WTC11 (cell line): ENCODE measurements around the gene TEX26. TPM values are rescaled to one million over a fixed set of nuclear protein-coding genes. Genes with fewer than 3 reads are reported as not detected.
A peak's percentile ranks its signal among the peaks of the same experiment; 100 is the strongest.

Experiments used
- ATAC-seq: fragments of 200-7000 bp; cut with Tn5 transposase; 2 replicates; pipeline ENCODE4 v1.10.0; 2021; ENCODE audit warnings: mild to moderate bottlenecking, moderate library complexity
- CTCF ChIA-PET: fragments of 300-600 bp; sonication (Branson Sonifier 250); formaldehyde crosslinking; loops from one replicate; lab custom pipeline; 2021; ENCODE audit warnings: antibody characterized with exemption; lab: Charles Lee
- POLR2A ChIA-PET: fragments of 350-600 bp; sonication (Branson Sonifier 250); formaldehyde crosslinking; loops from one replicate; lab custom pipeline; 2021; ENCODE audit warnings: antibody characterized with exemption; lab: Charles Lee
- DNase-seq: peaks from one replicate; pipeline ENCODE4 v3.0.0; 2021; ENCODE audit warnings: low spot score
- H3K27ac Mint-ChIP-seq: 2 replicates; pipeline ENCODE4 v1.8.0; 2021; ENCODE audit warnings: mixed read lengths
- H3K27me3 Mint-ChIP-seq: 2 replicates; pipeline ENCODE4 v1.8.0; 2021; ENCODE audit warnings: low read depth, mild to moderate bottlenecking, moderate library complexity, mixed read lengths
- H3K36me3 Mint-ChIP-seq: 2 replicates; pipeline ENCODE4 v1.8.0; 2021; ENCODE audit warnings: mixed read lengths
- H3K4me1 Mint-ChIP-seq: 2 replicates; pipeline ENCODE4 v1.8.0; 2022; ENCODE audit warnings: mixed read lengths
- H3K4me3 Mint-ChIP-seq: 2 replicates; pipeline ENCODE4 v1.8.0; 2021; ENCODE audit warnings: mild to moderate bottlenecking, moderate library complexity, mixed read lengths
- H3K9me3 Mint-ChIP-seq: 2 replicates; pipeline ENCODE4 v1.8.0; 2021; ENCODE audit warnings: mixed read lengths
- JUN ChIP-seq: sonication (generic); formaldehyde crosslinking; IDR thresholded peaks from 2 replicates; pipeline ENCODE4 v1.8.0; 2023; ENCODE audit warnings: mild to moderate bottlenecking, missing genetic modification reagents
- MXD4 ChIP-seq: fragments of 250-450 bp; sonication (Bioruptor Pico); IDR thresholded peaks from 2 replicates; pipeline ENCODE4 v1.8.0; 2021; ENCODE audit warnings: mild to moderate bottlenecking, moderate library complexity, borderline replicate concordance
- SMAD4 ChIP-seq: sonication (generic); formaldehyde crosslinking; IDR thresholded peaks from 2 replicates; pipeline ENCODE4 v1.8.0; 2022; ENCODE audit warnings: mild to moderate bottlenecking, missing genetic modification reagents
- ZNF219 ChIP-seq: sonication (generic); formaldehyde crosslinking; IDR thresholded peaks from 2 replicates; pipeline ENCODE4 v1.8.0; 2023; ENCODE audit warnings: missing genetic modification reagents, mild to moderate bottlenecking, borderline replicate concordance
- ZNF317 ChIP-seq: sonication (generic); formaldehyde crosslinking; IDR thresholded peaks from 2 replicates; pipeline ENCODE4 v1.8.1; 2023; ENCODE audit warnings: low read depth, mild to moderate bottlenecking, moderate library complexity, missing genetic modification reagents, borderline replicate concordance
- total RNA-seq: library from RNA; stranded (reverse); gene quantifications from 3 replicates; pipeline ENCODE4 v1.2.3, GENCODE V29; 2021
- TF ChIP-seq, protein P1 (sequence below): fragments of 250-450 bp; sonication (Bioruptor Pico); IDR thresholded peaks from 2 replicates; pipeline ENCODE4 v1.9.0; 2021; ENCODE audit warnings: moderate library complexity, mild to moderate bottlenecking, inconsistent platforms, borderline replicate concordance
- TF ChIP-seq, protein P2 (sequence below): fragments of 200-600 bp; IDR thresholded peaks from 2 replicates; pipeline ENCODE4 v1.8.0; 2022; ENCODE audit warnings: antibody characterized with exemption
- TF ChIP-seq, protein P3 (sequence below): fragments of 250-450 bp; sonication (Bioruptor Pico); IDR thresholded peaks from 2 replicates; pipeline ENCODE4 v1.9.0; 2021; ENCODE audit warnings: mild to moderate bottlenecking
- TF ChIP-seq, protein P4 (sequence below): sonication (generic); formaldehyde crosslinking; IDR thresholded peaks from 2 replicates; pipeline ENCODE4 v1.8.0; 2023; ENCODE audit warnings: missing genetic modification reagents
- TF ChIP-seq, protein P5 (sequence below): sonication (generic); formaldehyde crosslinking; IDR thresholded peaks from 2 replicates; pipeline ENCODE4 v1.8.0; 2022; ENCODE audit warnings: mild to moderate bottlenecking, missing genetic modification reagents
- TF ChIP-seq, protein P6 (sequence below): sonication (generic); formaldehyde crosslinking; IDR thresholded peaks from 2 replicates; pipeline ENCODE4 v1.8.1; 2023; ENCODE audit warnings: mild to moderate bottlenecking, missing genetic modification reagents
- TF ChIP-seq, protein P7 (sequence below): sonication (generic); formaldehyde crosslinking; IDR thresholded peaks from 2 replicates; pipeline ENCODE4 v1.8.0; 2022; ENCODE audit warnings: mild to moderate bottlenecking, missing genetic modification reagents

Gene TEX26
- total RNA-seq, 1 experiment from 2014 or later, result not detected

DNA sequence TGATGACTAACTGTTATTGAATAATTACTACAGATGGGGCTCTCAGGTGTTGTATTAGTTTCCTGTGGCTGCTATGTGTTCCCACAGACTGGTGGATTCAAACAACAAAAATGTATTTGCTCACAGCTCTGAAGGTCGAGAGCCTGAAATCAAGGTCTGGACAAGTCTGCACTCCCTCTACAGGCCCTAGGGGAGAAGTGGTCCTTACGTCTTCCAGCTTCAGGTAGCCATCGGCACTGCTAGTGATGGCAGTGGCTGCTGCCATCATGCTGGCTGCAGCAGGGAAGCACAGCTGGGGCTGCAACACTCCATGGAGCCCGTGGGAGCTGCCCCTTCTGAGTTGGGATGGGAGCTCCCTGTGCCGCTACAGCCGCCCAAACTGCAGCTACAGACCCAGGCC is 1.9 kb downstream of the TEX26 start:
- ChIA-PET CTCF (interaction anchor here (0.7 to 3.0 kb wide), 15 partner anchors 15 to 129 kb away, joined by 3 to 13 read pairs (median 6); partner anchors contain the start of gene MEDAG), POLR2A (interaction anchor here (1.4 kb wide), 1 partner anchor 92 kb away, joined by 3 read pairs; no protein-coding TSS in a partner anchor)
- no peak overlapping the region for H3K27ac Mint-ChIP-seq
- ATAC-seq (peak; percentile 70), DNase-seq (peak; percentile 35)
- no peak overlapping the region for H3K4me3 Mint-ChIP-seq
- TF ChIP-seq, protein P1, sequence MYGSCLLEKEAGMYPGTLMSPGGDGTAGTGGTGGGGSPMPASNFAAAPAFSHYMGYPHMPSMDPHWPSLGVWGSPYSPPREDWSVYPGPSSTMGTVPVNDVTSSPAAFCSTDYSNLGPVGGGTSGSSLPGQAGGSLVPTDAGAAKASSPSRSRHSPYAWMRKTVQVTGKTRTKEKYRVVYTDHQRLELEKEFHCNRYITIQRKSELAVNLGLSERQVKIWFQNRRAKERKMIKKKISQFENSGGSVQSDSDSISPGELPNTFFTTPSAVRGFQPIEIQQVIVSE (CRISPR knock-in tag), result no peak
- no peak for TF ChIP-seq MXD4 (CRISPR knock-in tag)
- TF ChIP-seq, protein P2, sequence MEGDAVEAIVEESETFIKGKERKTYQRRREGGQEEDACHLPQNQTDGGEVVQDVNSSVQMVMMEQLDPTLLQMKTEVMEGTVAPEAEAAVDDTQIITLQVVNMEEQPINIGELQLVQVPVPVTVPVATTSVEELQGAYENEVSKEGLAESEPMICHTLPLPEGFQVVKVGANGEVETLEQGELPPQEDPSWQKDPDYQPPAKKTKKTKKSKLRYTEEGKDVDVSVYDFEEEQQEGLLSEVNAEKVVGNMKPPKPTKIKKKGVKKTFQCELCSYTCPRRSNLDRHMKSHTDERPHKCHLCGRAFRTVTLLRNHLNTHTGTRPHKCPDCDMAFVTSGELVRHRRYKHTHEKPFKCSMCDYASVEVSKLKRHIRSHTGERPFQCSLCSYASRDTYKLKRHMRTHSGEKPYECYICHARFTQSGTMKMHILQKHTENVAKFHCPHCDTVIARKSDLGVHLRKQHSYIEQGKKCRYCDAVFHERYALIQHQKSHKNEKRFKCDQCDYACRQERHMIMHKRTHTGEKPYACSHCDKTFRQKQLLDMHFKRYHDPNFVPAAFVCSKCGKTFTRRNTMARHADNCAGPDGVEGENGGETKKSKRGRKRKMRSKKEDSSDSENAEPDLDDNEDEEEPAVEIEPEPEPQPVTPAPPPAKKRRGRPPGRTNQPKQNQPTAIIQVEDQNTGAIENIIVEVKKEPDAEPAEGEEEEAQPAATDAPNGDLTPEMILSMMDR, result peak; percentile 18; the same call in 1 of the 2 replicates
- H3K27me3 Mint-ChIP-seq, result peaks cover 30% of the 10 kb centered on the region
- H3K36me3 Mint-ChIP-seq, result no peaks in the 10 kb centered on the region
- peaks cover 17% of the 10 kb centered on the region for H3K4me1 Mint-ChIP-seq
- peaks cover 18% of the 10 kb centered on the region for H3K9me3 Mint-ChIP-seq

DNA sequence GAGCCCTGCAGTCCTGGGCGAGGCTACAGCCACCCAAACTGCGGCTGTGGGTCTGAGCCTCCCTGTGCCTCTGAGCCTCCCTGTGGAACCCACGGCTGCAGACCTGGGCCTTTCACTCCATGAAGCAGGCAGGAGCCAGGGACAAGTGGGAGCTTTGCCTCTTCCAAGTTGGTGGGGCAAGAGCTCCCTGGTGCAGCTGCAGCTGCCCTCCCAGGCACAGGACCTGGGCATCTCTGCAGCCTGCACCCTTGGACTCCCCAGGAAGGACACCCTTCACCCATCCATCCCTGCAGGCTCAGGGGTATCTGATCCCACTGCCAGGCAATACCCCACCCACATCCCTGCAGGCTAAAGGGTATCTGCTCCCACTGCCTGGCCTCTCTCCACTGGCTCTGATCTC is 2.3 kb downstream of the TEX26 start:
- Mint-ChIP-seq H3K4me1 (peaks cover 16% of the 10 kb centered on the region), H3K27ac (no peak overlapping the region), H3K9me3 (peaks cover 18% of the 10 kb centered on the region), H3K27me3 (peaks cover 30% of the 10 kb centered on the region), H3K36me3 (no peaks in the 10 kb centered on the region), H3K4me3 (no peak overlapping the region)
- DNase-seq (no peak), ATAC-seq (no peak)
- ChIA-PET POLR2A (interaction anchor here (1.4 kb wide), 1 partner anchor 91 kb away, joined by 3 read pairs; no protein-coding TSS in a partner anchor), CTCF (interaction anchor here (0.7 to 3.0 kb wide), 14 partner anchors 15 to 130 kb away, joined by 3 to 13 read pairs (median 6); partner anchors contain the start of gene MEDAG)
- TF ChIP-seq JUN (CRISPR knock-in tag) (no peak), ZNF317 (no peak)
- TF ChIP-seq, protein P3, sequence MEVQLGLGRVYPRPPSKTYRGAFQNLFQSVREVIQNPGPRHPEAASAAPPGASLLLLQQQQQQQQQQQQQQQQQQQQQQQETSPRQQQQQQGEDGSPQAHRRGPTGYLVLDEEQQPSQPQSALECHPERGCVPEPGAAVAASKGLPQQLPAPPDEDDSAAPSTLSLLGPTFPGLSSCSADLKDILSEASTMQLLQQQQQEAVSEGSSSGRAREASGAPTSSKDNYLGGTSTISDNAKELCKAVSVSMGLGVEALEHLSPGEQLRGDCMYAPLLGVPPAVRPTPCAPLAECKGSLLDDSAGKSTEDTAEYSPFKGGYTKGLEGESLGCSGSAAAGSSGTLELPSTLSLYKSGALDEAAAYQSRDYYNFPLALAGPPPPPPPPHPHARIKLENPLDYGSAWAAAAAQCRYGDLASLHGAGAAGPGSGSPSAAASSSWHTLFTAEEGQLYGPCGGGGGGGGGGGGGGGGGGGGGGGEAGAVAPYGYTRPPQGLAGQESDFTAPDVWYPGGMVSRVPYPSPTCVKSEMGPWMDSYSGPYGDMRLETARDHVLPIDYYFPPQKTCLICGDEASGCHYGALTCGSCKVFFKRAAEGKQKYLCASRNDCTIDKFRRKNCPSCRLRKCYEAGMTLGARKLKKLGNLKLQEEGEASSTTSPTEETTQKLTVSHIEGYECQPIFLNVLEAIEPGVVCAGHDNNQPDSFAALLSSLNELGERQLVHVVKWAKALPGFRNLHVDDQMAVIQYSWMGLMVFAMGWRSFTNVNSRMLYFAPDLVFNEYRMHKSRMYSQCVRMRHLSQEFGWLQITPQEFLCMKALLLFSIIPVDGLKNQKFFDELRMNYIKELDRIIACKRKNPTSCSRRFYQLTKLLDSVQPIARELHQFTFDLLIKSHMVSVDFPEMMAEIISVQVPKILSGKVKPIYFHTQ (CRISPR knock-in tag), result no peak
- TF ChIP-seq, protein P4, sequence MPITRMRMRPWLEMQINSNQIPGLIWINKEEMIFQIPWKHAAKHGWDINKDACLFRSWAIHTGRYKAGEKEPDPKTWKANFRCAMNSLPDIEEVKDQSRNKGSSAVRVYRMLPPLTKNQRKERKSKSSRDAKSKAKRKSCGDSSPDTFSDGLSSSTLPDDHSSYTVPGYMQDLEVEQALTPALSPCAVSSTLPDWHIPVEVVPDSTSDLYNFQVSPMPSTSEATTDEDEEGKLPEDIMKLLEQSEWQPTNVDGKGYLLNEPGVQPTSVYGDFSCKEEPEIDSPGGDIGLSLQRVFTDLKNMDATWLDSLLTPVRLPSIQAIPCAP (CRISPR knock-in tag), result no peak
- TF ChIP-seq, protein P5, sequence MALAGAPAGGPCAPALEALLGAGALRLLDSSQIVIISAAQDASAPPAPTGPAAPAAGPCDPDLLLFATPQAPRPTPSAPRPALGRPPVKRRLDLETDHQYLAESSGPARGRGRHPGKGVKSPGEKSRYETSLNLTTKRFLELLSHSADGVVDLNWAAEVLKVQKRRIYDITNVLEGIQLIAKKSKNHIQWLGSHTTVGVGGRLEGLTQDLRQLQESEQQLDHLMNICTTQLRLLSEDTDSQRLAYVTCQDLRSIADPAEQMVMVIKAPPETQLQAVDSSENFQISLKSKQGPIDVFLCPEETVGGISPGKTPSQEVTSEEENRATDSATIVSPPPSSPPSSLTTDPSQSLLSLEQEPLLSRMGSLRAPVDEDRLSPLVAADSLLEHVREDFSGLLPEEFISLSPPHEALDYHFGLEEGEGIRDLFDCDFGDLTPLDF, result no peak

DNA sequence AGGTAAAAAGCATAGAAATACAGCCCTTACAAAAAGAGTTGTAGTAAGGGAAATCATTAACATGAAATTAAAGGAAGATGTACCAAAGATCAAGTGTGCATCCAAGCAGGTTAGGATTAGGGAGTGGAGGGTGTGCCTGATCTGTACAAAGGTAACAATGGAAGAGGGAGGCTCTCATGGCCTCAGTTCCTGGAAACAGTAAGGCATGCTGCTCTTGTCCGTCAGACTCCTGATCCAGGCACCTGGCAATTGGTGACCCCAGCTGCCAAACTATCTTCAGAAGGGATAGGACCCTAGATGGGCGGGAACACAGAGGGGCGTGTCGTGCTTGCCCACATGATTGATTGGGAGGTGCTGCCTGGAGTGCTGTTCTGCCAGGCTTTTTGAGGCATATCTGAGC is 4.5 kb downstream of the TEX26 start:
- Mint-ChIP-seq H3K4me1 (peaks cover 16% of the 10 kb centered on the region), H3K36me3 (no peaks in the 10 kb centered on the region), H3K27ac (no peak overlapping the region), H3K4me3 (no peak overlapping the region), H3K9me3 (peaks cover 18% of the 10 kb centered on the region), H3K27me3 (peaks cover 24% of the 10 kb centered on the region)
- POLR2A ChIA-PET, result no interaction called here
- TF ChIP-seq SMAD4 (CRISPR knock-in tag), result no peak
- CTCF ChIA-PET, result interaction anchor here (0.5 kb wide), 1 partner anchor 812 kb away, joined by 3 read pairs; no protein-coding TSS in a partner anchor
- DNase-seq (no peak), ATAC-seq (no peak)

DNA sequence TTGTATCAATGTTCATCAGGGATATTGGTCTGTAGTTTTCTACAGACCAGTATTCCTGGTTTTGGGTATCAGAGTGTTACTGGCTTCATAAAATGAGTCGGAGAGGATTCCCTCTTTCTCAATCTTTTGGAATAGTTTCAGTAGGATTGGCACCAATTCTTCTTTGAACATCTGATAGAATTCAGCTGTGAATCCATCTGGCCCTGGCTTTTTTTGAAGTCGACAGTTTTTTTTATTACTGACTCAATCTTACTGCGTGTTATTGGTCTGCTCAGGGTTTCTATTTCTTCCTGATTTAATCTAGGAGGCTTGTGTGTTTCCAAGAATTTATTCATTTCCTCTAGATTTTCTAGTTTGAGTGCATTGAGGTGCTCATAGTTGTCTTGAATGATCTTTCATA is 11.4 kb downstream of the TEX26 start:
- ATAC-seq (no peak), DNase-seq (no peak)
- no peaks in the 10 kb centered on the region for H3K27me3 Mint-ChIP-seq
- H3K4me3 Mint-ChIP-seq, result no peak overlapping the region
- POLR2A ChIA-PET, result no interaction called here
- H3K36me3 Mint-ChIP-seq, result peaks cover 7% of the 10 kb centered on the region; the same call in 1 of the 2 replicates
- H3K9me3 Mint-ChIP-seq, result peaks cover 25% of the 10 kb centered on the region
- H3K27ac Mint-ChIP-seq, result no peak overlapping the region
- TF ChIP-seq ZNF219 (CRISPR knock-in tag), result no peak
- no peak for TF ChIP-seq ZNF317
- TF ChIP-seq, protein P6, sequence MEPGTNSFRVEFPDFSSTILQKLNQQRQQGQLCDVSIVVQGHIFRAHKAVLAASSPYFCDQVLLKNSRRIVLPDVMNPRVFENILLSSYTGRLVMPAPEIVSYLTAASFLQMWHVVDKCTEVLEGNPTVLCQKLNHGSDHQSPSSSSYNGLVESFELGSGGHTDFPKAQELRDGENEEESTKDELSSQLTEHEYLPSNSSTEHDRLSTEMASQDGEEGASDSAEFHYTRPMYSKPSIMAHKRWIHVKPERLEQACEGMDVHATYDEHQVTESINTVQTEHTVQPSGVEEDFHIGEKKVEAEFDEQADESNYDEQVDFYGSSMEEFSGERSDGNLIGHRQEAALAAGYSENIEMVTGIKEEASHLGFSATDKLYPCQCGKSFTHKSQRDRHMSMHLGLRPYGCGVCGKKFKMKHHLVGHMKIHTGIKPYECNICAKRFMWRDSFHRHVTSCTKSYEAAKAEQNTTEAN (CRISPR knock-in tag), result no peak
- TF ChIP-seq, protein P7, sequence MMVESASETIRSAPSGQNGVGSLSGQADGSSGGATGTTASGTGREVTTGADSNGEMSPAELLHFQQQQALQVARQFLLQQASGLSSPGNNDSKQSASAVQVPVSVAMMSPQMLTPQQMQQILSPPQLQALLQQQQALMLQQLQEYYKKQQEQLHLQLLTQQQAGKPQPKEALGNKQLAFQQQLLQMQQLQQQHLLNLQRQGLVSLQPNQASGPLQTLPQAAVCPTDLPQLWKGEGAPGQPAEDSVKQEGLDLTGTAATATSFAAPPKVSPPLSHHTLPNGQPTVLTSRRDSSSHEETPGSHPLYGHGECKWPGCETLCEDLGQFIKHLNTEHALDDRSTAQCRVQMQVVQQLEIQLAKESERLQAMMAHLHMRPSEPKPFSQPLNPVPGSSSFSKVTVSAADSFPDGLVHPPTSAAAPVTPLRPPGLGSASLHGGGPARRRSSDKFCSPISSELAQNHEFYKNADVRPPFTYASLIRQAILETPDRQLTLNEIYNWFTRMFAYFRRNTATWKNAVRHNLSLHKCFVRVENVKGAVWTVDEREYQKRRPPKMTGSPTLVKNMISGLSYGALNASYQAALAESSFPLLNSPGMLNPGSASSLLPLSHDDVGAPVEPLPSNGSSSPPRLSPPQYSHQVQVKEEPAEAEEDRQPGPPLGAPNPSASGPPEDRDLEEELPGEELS, result no peak
- H3K4me1 Mint-ChIP-seq, result no peaks in the 10 kb centered on the region
- CTCF ChIA-PET, result no interaction called here
